Measurements from ENCODE around the gene GFRA1. TPM values are rescaled to one million over a fixed set of nuclear protein-coding genes. Genes with fewer than 3 reads are reported as not detected.

GFRA1 gene
- total RNA-seq, 1 experiment from 2014 or later, result not detected

DNA sequence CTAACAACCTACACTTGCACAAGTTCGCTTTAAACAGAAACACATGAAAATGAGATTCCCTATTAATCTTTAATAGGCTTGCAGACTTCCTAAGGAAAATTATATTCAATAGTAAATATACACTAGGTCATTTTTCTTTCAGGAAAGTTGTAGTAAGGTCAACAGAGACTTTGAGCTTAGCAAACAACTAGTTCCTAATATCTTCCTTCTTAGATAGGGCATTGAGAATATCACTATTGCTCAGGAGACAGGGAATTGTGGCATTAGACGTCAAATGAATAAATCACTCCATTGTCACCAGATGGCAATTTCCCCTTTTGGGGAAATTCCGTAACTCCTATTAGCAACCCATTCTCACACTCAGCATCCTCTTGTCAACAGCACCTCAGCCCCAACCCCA lies 164.9 kb downstream of the GFRA1 start:
- no peak for DNase-seq (ENCODE audit: low read depth)

GRCh38 chr10:116106611-116107010 lies 166.4 kb downstream of the GFRA1 start:
- DNase-seq (ENCODE audit: low read depth), result no peak

DNA sequence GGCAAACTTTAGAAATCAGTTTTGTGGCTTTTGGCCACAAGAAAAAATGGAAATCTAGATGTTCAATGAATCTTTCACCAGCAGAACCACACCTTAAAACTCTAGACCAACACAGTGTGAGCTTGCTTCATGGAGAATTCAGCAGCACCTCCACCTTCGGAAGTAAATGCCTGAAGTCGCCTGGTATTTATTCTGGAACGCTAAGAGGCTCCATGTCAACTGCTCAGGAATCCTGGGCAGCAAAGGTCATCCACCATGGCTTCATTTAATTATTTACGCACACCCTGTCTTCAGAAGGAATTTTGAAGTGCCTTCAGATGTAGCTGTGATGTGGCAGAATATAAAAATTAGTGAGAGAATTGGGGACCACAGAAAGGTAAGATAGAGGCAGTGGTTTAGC lies 167.7 kb downstream of the GFRA1 start:
- no peak for DNase-seq (ENCODE audit: low read depth)

GRCh38 chr10:116104210-116104932 lies 168.6 kb downstream of the GFRA1 start:
- DNase-seq (ENCODE audit: low read depth), result no peak

- DNase-seq (ENCODE audit: low read depth), result no peak
These were observed 169.3 kb downstream of the GFRA1 start for GRCh38 chr10:116103668-116104067.

GRCh38 chr10:116101616-116102315 lies 171.2 kb downstream of the GFRA1 start:
- DNase-seq (ENCODE audit: low read depth), result no peak

GRCh38 chr10:116100984-116101383 lies 172.0 kb downstream of the GFRA1 start:
- no peak for DNase-seq (ENCODE audit: low read depth)

GRCh38 chr10:116099023-116099420 lies 174.0 kb downstream of the GFRA1 start:
- DNase-seq (ENCODE audit: low read depth), result no peak

DNA sequence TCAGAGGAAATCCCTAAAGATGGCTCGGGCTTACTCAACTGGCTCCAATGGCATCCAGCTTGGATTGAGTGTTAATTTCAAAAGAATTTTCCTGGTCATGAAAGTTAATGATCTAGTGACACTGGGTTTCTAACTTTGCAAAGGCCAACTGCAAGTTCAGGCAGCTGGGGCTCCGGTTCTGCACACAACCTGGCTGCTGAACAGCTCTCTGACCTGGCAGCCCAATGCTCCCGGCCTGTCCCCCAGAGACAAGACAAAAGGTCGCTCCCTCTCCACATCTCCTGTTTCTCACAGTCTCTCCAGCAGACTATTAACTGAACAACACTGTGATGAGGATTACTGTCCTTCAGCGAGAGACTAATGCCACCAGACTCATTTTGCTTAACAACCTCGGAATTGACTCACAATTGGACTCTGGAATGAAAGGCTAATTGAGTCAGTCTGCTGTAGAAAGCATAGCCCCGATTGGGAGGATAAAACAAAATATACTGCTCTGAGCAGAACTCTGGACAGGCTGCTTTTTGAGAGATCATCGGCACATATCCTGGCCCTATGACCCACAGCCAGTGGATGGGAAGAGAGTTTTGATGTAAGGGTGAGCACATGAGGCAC lies 174.5 kb downstream of the GFRA1 start:
- no peak for DNase-seq (ENCODE audit: low read depth)

DNA sequence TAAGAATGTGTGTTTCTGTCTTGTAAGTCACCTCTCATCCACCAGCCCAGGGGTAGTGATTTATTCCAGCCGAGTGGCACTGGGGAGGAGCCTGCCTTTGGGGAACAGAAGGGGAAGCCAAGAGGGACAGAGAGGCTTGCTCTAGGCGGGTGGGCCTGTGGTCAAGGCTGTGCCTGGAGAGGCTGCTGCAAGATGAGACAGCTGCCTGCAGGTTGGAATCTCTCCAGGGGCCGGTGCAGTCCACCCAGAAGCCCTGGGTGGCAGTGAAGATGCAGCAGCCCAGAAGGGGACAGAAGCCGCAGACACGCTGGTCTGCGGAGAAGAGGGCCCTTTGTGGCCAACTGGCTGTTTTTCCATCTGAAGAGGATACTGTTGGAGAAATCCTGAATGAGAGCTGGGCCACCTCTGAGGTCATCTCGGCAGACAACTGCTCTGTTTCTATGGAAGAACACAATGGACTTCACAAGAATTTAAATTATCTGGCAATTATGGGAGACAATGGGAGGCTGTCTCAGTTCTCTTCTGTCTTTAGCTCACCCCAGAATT lies 175.7 kb downstream of the GFRA1 start:
- DNase-seq (ENCODE audit: low read depth), result no peak

DNA sequence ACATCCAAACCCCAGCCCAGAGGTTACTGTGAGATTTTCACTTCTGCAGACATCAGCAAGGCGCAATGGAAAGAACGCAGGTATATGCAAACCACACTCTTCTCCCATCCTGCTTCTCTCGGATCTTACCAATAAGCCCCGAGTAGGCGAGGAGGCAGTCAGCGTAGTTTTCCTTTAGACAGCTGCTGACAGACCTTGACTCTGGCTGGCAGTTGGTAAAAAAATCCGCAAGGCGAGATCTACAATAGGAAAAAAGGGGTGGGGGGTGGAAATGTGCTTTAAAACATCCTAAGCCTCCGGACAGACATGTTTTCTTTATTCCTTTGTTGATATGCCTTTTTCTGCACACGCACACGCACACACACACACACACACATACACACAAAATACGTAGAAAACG lies 176.5 kb downstream of the GFRA1 start:
- DNase-seq (ENCODE audit: low read depth), result no peak

DNA sequence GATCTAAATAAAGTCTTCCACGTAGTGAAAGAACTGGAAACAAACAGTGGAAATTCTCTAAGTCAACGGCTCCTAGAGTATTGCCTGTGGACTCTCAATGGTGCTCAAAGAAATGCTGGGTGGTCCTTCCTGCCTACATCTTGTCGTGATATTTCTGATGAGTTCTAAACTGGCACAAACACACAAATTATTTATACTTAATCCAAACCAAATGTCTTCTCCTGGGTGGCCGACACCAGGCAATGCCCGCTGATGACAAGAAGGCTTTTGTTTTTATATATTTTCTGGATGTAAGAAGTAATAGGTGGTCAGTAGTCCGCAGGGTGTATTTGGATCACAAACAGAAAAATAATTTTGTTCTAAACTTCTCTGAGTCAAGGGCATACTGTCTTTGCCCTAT lies 178.7 kb downstream of the GFRA1 start:
- no peak for DNase-seq (ENCODE audit: low read depth)

DNA sequence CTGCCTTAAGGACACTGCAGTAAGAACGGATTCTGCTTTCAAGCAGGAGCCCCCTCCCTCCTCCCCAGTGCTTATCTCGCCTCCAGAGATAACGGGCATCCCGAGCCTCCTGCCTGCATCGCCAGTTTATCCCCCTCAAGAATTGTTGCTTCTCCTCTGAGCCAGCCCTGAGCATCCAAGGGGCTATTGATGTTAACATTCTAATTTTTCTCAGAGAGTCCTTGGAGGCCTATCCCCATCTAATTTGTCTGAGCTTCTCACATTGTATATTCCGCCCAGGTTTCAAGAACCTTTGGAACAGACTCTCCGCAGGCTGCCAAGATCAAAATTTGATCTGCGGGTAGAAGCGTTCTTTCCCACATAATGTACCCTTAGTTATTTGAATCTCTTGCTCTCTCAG lies 180.0 kb downstream of the GFRA1 start:
- DNase-seq (ENCODE audit: low read depth), result no peak

DNA sequence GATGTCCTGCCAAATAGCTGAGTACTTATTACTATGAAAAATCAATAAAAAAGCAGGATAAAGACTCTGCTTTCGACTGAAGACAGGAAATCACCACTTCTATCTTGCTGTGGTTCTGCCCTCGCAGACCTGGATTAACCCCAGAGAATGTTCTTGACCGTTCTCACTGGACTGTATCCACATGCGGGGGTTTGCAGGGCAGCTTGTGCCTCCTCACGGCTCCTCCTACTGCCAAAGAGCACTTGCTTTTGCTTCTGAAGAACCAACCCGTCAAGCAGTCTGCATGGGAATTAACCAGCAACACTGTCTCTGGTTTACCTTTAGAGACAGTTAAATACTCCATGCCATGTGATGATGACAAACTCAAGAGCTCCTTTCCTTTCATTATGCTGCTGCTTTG lies 184.0 kb downstream of the GFRA1 start:
- no peak for DNase-seq (ENCODE audit: low read depth)

DNA sequence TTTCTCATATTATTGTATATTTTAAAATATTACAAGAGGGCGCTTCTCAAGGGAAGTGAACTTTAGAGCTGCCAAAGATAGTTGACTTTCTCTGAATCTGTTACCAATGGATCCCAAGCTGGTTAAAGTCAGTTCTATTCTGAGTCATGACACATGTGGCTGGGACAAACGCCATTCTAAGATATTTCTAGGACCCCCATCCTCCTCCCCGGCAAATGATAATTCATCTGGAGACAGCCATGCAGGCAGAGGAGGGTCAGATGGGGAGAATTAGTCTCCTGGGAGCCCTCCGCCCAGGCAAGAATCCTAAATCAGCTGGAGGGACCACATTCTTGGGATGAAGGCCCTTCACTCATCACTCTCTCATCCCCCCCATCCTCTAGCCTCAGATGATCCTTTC lies 187.7 kb downstream of the GFRA1 start:
- DNase-seq (ENCODE audit: low read depth), result no peak

- peak; percentile 13 for DNase-seq (ENCODE audit: low read depth)
These were observed 188.8 kb downstream of the GFRA1 start for GRCh38 chr10:116084161-116084560.

GRCh38 chr10:116083226-116083762 lies 189.7 kb downstream of the GFRA1 start:
- no peak for DNase-seq (ENCODE audit: low read depth)

DNA sequence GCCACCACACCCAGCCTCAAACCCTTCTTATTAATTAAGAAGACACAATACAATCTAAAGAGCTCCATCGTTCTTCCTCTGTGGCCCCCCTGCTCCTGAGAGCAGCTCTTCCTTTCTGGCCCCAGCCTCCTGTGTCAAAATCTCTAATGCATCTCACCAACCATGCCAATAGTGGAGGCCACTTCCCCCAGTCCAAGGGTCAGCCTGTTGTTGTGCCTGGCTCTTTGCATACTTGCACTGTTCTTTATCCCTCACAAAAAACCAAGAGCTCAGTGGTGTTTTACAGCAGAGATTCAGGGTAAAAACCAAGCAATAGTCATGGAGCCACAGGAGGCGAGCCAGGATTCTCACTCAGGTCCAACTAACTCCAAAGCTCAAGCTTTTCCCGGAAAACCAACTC lies 190.2 kb downstream of the GFRA1 start:
- DNase-seq (ENCODE audit: low read depth), result no peak

GRCh38 chr10:116082206-116082605 lies 190.8 kb downstream of the GFRA1 start:
- no peak for DNase-seq (ENCODE audit: low read depth)

DNA sequence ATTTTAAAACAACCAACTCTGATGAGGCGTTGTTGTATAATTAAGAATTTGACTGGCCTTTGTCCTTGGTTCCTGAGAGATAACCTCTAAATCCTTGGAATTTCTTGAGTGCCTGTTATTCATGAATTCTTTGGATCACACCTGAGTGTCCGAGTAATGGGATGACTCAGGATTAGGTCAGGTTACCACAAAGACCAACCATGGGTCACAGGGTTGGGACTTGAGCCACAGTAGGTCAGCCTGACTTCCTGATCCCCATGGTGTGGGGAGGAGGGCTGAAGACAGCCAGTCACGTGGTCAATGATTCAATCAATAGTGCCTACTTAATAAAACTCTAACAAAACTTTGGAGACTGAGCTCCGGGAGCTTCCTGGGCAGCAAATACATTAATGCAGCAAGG lies 192.5 kb downstream of the GFRA1 start:
- peak; percentile 58 for DNase-seq (ENCODE audit: low read depth)

DNA sequence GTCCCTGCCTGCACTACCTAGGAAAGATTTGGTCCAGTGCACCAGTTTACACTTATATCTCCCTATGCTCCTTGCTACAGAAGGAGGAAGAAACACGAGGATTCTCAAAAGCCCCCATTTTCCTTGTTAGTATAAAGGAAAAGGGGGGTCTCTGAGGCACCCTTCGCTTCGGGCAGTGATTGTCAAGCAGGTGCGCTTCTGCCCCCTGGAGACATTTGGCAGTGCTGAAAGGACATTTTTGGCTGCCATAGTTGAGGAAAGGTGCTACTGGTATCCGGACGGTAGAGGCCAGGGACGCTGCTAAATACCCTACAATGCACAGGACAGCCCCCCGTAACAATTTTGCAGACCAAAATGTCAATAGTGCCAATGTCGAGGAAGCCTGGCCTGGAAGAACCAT lies 193.7 kb downstream of the GFRA1 start:
- DNase-seq (ENCODE audit: low read depth), result no peak

DNA sequence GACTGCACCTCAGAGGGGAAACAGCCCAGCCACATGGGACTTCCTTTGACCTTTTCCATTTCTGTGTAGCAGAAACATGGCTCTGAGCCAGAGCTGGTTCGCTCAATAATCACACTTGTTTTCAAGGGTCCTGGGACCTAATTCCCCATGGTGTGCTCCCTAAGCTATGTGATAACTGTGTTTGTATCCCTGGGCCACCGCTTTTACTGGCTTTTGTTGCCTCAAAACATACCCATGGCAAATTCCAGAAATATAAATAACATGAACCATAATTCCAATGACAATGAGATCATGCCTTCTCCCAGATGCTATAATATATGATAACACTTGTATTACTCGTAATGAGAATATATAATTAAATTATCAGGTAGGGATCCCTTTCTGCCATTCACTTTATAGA lies 196.4 kb downstream of the GFRA1 start:
- no peak for DNase-seq (ENCODE audit: low read depth)
